ENCODE results near the gene DNM3. TPM values are rescaled to one million over a fixed set of nuclear protein-coding genes. Genes with fewer than 3 reads are reported as not detected.

DNM3 gene
- polyA plus RNA-seq, 1 donor (not counting 4 experiments of a cell fraction or from before 2014, with no cell fraction given) = 2.0 TPM

DNA sequence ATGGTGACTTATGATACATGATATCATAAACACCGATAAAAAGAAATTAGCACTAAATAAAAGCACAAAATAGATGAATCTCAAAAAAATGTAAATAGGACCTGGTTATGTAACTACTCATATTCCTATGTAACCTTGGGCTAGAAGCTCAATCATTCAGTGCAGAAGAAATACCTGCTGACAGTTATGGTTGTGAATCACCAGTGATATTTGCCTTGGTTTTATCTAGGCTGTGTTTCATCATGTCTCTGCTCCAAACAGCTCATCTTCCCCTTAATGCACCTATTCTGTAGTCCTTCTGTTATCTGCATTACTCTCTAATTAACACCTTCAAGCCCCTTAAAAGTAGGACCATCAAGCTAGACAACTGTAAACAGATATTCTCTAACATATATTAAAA lies 618.9 kb downstream of the DNM3 start:
- no peaks in the 10 kb centered on the region for H3K36me3 ChIP-seq (ENCODE audit: control insufficient read depth in 2 of 2, extremely low read depth in 1 of 2, insufficient read depth in 2 of 2, low read length in 2 of 2)
- H3K4me1 ChIP-seq (ENCODE audit: control insufficient read depth, extremely low read depth, insufficient read depth, low read length) = peaks cover 10% of the 10 kb centered on the region
- no peak overlapping the region for H3K4me3 ChIP-seq (ENCODE audit: control insufficient read depth in 2 of 3, extremely low read depth in 1 of 3, insufficient read depth in 2 of 3, low read depth in 1 of 3, low read length in 3 of 3)
- FAIRE-seq = peak; percentile 97
- no peak overlapping the region for H3K9ac ChIP-seq (ENCODE audit: control insufficient read depth, extremely low read depth, insufficient read depth, low read length)
- no peak overlapping the region for H3K4me2 ChIP-seq (ENCODE audit: control insufficient read depth, extremely low read depth, insufficient read depth, low read depth, low read length)
- no peak for DNase-seq (ENCODE audit: low read depth, low spot score)
- H3K79me2 ChIP-seq (ENCODE audit: control insufficient read depth, insufficient read depth, low read length) = no peaks in the 10 kb centered on the region
- H3K9me3 ChIP-seq (ENCODE audit: control insufficient read depth, low read depth, low read length) = no peaks in the 10 kb centered on the region
- no peaks in the 10 kb centered on the region for H3K27me3 ChIP-seq (ENCODE audit: control insufficient read depth, extremely low read depth, insufficient read depth, low read length)
- H3K27ac ChIP-seq (ENCODE audit: control insufficient read depth, insufficient read depth, low read length) = no peak overlapping the region
- dilution Hi-C loops (cut with MboI; ENCODE audit: extremely low pct_ligation_motif_present, low sequenced_read_pairs) = no loop called here
- H2AFZ ChIP-seq (ENCODE audit: control insufficient read depth, low read length) = no peak overlapping the region
- no peaks in the 10 kb centered on the region for H3K9me1 ChIP-seq (ENCODE audit: control insufficient read depth, extremely low read depth, insufficient read depth, low read length)
- no peaks in the 10 kb centered on the region for H4K20me1 ChIP-seq (ENCODE audit: control insufficient read depth, extremely low read depth, insufficient read depth, low read length)
- TF ChIP-seq, protein P1, sequence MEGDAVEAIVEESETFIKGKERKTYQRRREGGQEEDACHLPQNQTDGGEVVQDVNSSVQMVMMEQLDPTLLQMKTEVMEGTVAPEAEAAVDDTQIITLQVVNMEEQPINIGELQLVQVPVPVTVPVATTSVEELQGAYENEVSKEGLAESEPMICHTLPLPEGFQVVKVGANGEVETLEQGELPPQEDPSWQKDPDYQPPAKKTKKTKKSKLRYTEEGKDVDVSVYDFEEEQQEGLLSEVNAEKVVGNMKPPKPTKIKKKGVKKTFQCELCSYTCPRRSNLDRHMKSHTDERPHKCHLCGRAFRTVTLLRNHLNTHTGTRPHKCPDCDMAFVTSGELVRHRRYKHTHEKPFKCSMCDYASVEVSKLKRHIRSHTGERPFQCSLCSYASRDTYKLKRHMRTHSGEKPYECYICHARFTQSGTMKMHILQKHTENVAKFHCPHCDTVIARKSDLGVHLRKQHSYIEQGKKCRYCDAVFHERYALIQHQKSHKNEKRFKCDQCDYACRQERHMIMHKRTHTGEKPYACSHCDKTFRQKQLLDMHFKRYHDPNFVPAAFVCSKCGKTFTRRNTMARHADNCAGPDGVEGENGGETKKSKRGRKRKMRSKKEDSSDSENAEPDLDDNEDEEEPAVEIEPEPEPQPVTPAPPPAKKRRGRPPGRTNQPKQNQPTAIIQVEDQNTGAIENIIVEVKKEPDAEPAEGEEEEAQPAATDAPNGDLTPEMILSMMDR (optimal IDR thresholded peaks at IDR 0.05 in 1 of 3, IDR thresholded peaks at IDR 0.05 in 1 of 3, conservative IDR thresholded peaks at IDR 0.05 in 1 of 3; ENCODE audit: extremely low read depth in 1 of 3, insufficient read depth in 2 of 3, low read length in 3 of 3) = no peak
- TF ChIP-seq EZH2 (IDR thresholded peaks at IDR 0.05; ENCODE audit: low read length) = no peak

- Histone ChIP-seq H3K79me2 (ENCODE audit: control insufficient read depth, insufficient read depth, low read length) (no peaks in the 10 kb centered on the region), H3K27me3 (ENCODE audit: control insufficient read depth, extremely low read depth, insufficient read depth, low read length) (no peaks in the 10 kb centered on the region), H3K36me3 (ENCODE audit: control insufficient read depth in 2 of 2, extremely low read depth in 1 of 2, insufficient read depth in 2 of 2, low read length in 2 of 2) (no peaks in the 10 kb centered on the region), H3K9me3 (ENCODE audit: control insufficient read depth, low read depth, low read length) (no peaks in the 10 kb centered on the region), H3K9ac (ENCODE audit: control insufficient read depth, extremely low read depth, insufficient read depth, low read length) (no peak overlapping the region), H4K20me1 (ENCODE audit: control insufficient read depth, extremely low read depth, insufficient read depth, low read length) (no peaks in the 10 kb centered on the region), H2AFZ (ENCODE audit: control insufficient read depth, low read length) (no peak overlapping the region), H3K4me3 (ENCODE audit: control insufficient read depth in 2 of 3, extremely low read depth in 1 of 3, insufficient read depth in 2 of 3, low read depth in 1 of 3, low read length in 3 of 3) (no peak overlapping the region), H3K4me1 (ENCODE audit: control insufficient read depth, extremely low read depth, insufficient read depth, low read length) (peaks cover 10% of the 10 kb centered on the region), H3K4me2 (ENCODE audit: control insufficient read depth, extremely low read depth, insufficient read depth, low read depth, low read length) (no peak overlapping the region), H3K27ac (ENCODE audit: control insufficient read depth, insufficient read depth, low read length) (no peak overlapping the region), H3K9me1 (ENCODE audit: control insufficient read depth, extremely low read depth, insufficient read depth, low read length) (no peaks in the 10 kb centered on the region)
- TF ChIP-seq, protein P1 (optimal IDR thresholded peaks at IDR 0.05 in 1 of 3, IDR thresholded peaks at IDR 0.05 in 1 of 3, conservative IDR thresholded peaks at IDR 0.05 in 1 of 3; ENCODE audit: extremely low read depth in 1 of 3, insufficient read depth in 2 of 3, low read length in 3 of 3) = no peak
- TF ChIP-seq EZH2 (IDR thresholded peaks at IDR 0.05; ENCODE audit: low read length) = no peak
- dilution Hi-C loops (cut with MboI; ENCODE audit: extremely low pct_ligation_motif_present, low sequenced_read_pairs) = no loop called here
- DNase-seq (ENCODE audit: low read depth, low spot score) (no peak), FAIRE-seq (no peak)
Measured at GRCh38 chr1:172460887-172461315, 619.6 kb downstream of the DNM3 start.

Small RNAs within 50 kb of the gene (small RNA-seq; reads per million reads assigned to genes)
- gene MIR199A2 (ENCODE audit: insufficient read length in 3 of 3, low read depth in 3 of 3, low replicate concordance in 1 of 3) = 0 reads per million in 3 experiments
- 0 reads per million in 3 experiments for gene RNU6-157P (ENCODE audit: insufficient read length in 3 of 3, low read depth in 3 of 3, low replicate concordance in 1 of 3)

Other genes with a start within 250 kb of the DNM3 start
- gene MYOCOS, start 219.3 kb upstream of the DNM3 start, polyA plus RNA-seq = 0.05 TPM in 1 of 3 replicates, not detected in the others
- gene MYOC, start 188.8 kb upstream of the DNM3 start, polyA plus RNA-seq = not detected in 3 replicates
- 6.5 to 12.7 TPM (median 8.2 TPM) in 3 replicates for gene VAMP4, start 99.4 kb upstream of the DNM3 start, polyA plus RNA-seq
- gene METTL13, start 59.8 kb upstream of the DNM3 start, polyA plus RNA-seq = 44.6 to 54.0 TPM (median 46.0 TPM) in 3 replicates